H1 (cell line): Measurements from ENCODE around the gene PTPN21. TPM values are rescaled to one million over a fixed set of nuclear protein-coding genes. Genes with fewer than 3 reads are reported as not detected.

ENCODE experiments used
- CTCF ChIA-PET: fragments of 300-600 bp; sonication (Branson Sonifier 250); formaldehyde crosslinking; loops from one replicate; lab custom pipeline; 2021; ENCODE audit not compliant: partially characterized antibody; lab: Charles Lee
- POLR2A ChIA-PET: fragments of 300-600 bp; sonication (Branson Sonifier 250); formaldehyde crosslinking; loops from one replicate; lab custom pipeline; 2021; ENCODE audit warnings: inconsistent platforms; ENCODE audit not compliant: partially characterized antibody; lab: Charles Lee
- DNase-seq, 2 experiments: peaks; one replicate each; pipeline versions ENCODE4 v3.0.0 to v3.0.0-alpha.2; 2010 to 2022; ENCODE audit warnings: low spot score in 2 of 2, low read depth in 1 of 2, mixed read lengths in 1 of 2
- FAIRE-seq: peaks from 2 replicates; lab custom pipeline; 2011; peaks lifted over from hg19 to GRCh38; lab: Jason Lieb, UNC
- H2AFZ ChIP-seq: 2 replicates; pipeline ENCODE4 v1.8.1; 2012; ENCODE audit warnings: low read length, inconsistent platforms
- H2AK5ac ChIP-seq: 2 replicates; pipeline ENCODE4 v1.6.1; 2013; ENCODE audit warnings: low read depth, low read length
- H2BK120ac ChIP-seq: replicated peaks from 2 replicates; pipeline ENCODE3; 2013; ENCODE audit warnings: low read depth, low read length, inconsistent platforms
- H2BK12ac ChIP-seq: 2 replicates; pipeline ENCODE4 v1.6.1; 2013; ENCODE audit warnings: low read depth, low read length
- H2BK15ac ChIP-seq: 2 replicates; pipeline ENCODE4 v1.6.1; 2013; ENCODE audit warnings: low read length
- H2BK20ac ChIP-seq: 2 replicates; pipeline ENCODE4 v1.6.1; 2013; ENCODE audit warnings: low read length
- H2BK5ac ChIP-seq: 2 replicates; pipeline ENCODE4 v1.6.1; 2013; ENCODE audit warnings: low read depth, low read length
- H3K14ac ChIP-seq: 2 replicates; pipeline ENCODE4 v1.6.1; 2013; ENCODE audit warnings: inconsistent platforms; ENCODE audit not compliant: insufficient read length
- H3K18ac ChIP-seq: 2 replicates; pipeline ENCODE4 v1.6.1; 2013; ENCODE audit warnings: low read length; ENCODE audit errors: extremely low read depth
- H3K23ac ChIP-seq: 2 replicates; pipeline ENCODE4 v1.6.1; 2013; ENCODE audit warnings: inconsistent platforms; ENCODE audit not compliant: insufficient read length
- H3K23me2 ChIP-seq: 2 replicates; pipeline ENCODE4 v1.6.1; 2013; ENCODE audit warnings: low read depth, low read length
- H3K27ac ChIP-seq: 2 replicates; pipeline ENCODE4 v1.6.1; 2011; ENCODE audit warnings: low read depth, low read length, inconsistent platforms
- H3K27me3 ChIP-seq, 4 experiments: replicated peaks in 1 of 4; 1 replicate in 1 of 4; 2 replicates in 3 of 4; pipeline versions ENCODE4 v1.6.1 to v1.8.1; 2011 to 2013; ENCODE audit warnings: low read length in 3 of 4, mild to moderate bottlenecking in 3 of 4, inconsistent platforms in 2 of 4, mixed read lengths in 2 of 4, moderate library complexity in 1 of 4; ENCODE audit not compliant: control insufficient read depth in 3 of 4, insufficient read depth in 3 of 4; ENCODE audit errors: extremely low read depth in 1 of 4
- H3K36me3 ChIP-seq, 4 experiments: 2 replicates each; pipeline versions ENCODE4 v1.6.1 to v1.8.1; 2011 to 2013; ENCODE audit warnings: mild to moderate bottlenecking in 4 of 4, low read length in 3 of 4, moderate library complexity in 2 of 4, control low read depth in 1 of 4, inconsistent platforms in 1 of 4; ENCODE audit not compliant: insufficient read depth in 4 of 4, control insufficient read depth in 2 of 4
- H3K4ac ChIP-seq: replicated peaks from 2 replicates; pipeline ENCODE3; 2013; ENCODE audit warnings: low read length, low read depth, mixed read lengths, inconsistent platforms; ENCODE audit not compliant: insufficient read length
- H3K4me1 ChIP-seq, 4 experiments: replicated peaks in 1 of 4; 1 replicate in 1 of 4; 2 replicates in 3 of 4; pipeline versions ENCODE4 v1.6.1 to v1.8.1; 2011 to 2013; ENCODE audit warnings: low read length in 3 of 4, inconsistent platforms in 2 of 4, mixed read lengths in 1 of 4; ENCODE audit not compliant: insufficient read depth in 4 of 4, control insufficient read depth in 3 of 4
- H3K4me2 ChIP-seq, 2 experiments: 2 replicates each; pipeline versions ENCODE4 v1.6.1 to v1.8.1; 2011 to 2013; ENCODE audit warnings: low read depth in 2 of 2, low read length in 2 of 2, control low read depth in 1 of 2, inconsistent platforms in 1 of 2, mild to moderate bottlenecking in 1 of 2; ENCODE audit not compliant: insufficient read depth in 1 of 2
- H3K4me3 ChIP-seq, 4 experiments: fragments of 200-600, 300-600 bp in 1 of 4; sonication (generic), shearing (Covaris generic), sonication (Bioruptor Twin) in 1 of 4; 2 replicates each; pipeline versions ENCODE4 v1.5.1 to v1.8.1; 2011 to 2016; ENCODE audit warnings: low read length in 4 of 4, low read depth in 3 of 4, control low read depth in 2 of 4, inconsistent platforms in 2 of 4, mild to moderate bottlenecking in 2 of 4, mixed read lengths in 1 of 4, moderate library complexity in 1 of 4; ENCODE audit not compliant: insufficient read depth in 2 of 4; ENCODE audit errors: extremely low read depth in 1 of 4
- H3K56ac ChIP-seq: replicated peaks from 2 replicates; pipeline ENCODE3; 2013; ENCODE audit warnings: low read depth, mild to moderate bottlenecking, mixed read lengths, low read length, inconsistent platforms; ENCODE audit not compliant: insufficient read length
- H3K79me1 ChIP-seq: 2 replicates; pipeline ENCODE4 v1.6.1; 2013; ENCODE audit warnings: low read depth, low read length, control low read depth
- H3K79me2 ChIP-seq, 2 experiments: 2 replicates each; pipeline versions ENCODE4 v1.6.1 to v1.8.1; 2012 to 2013; ENCODE audit warnings: low read length in 2 of 2, mild to moderate bottlenecking in 2 of 2, inconsistent platforms in 1 of 2; ENCODE audit not compliant: insufficient read depth in 2 of 2, control insufficient read depth in 1 of 2
- H3K9ac ChIP-seq, 4 experiments: replicated peaks in 1 of 4; 1 replicate in 1 of 4; 2 replicates in 3 of 4; pipeline versions ENCODE4 v1.6.1 to v1.8.1; 2011 to 2013; ENCODE audit warnings: low read depth in 3 of 4, low read length in 3 of 4, control low read depth in 2 of 4, mild to moderate bottlenecking in 2 of 4, moderate library complexity in 2 of 4, inconsistent platforms in 1 of 4; ENCODE audit errors: extremely low read depth in 1 of 4
- H3K9me3 ChIP-seq, 2 experiments: 2 replicates each; pipeline versions ENCODE4 v1.6.1 to v1.8.1; 2012 to 2013; ENCODE audit warnings: mild to moderate bottlenecking in 2 of 2, moderate library complexity in 2 of 2, control low read depth in 1 of 2, inconsistent platforms in 1 of 2, low read depth in 1 of 2, low read length in 1 of 2, mixed read lengths in 1 of 2; ENCODE audit not compliant: insufficient read depth in 2 of 2
- H4K20me1 ChIP-seq, 2 experiments: replicated peaks in 1 of 2; 2 replicates each; pipeline versions ENCODE3 to v1.8.1; 2011 to 2013; ENCODE audit warnings: inconsistent platforms in 2 of 2, low read length in 2 of 2, mild to moderate bottlenecking in 1 of 2; ENCODE audit not compliant: insufficient read depth in 2 of 2, control insufficient read depth in 1 of 2
- H4K5ac ChIP-seq: 2 replicates; pipeline ENCODE4 v1.6.1; 2013; ENCODE audit warnings: low read length, low read depth, mixed read lengths, inconsistent platforms; ENCODE audit not compliant: insufficient read length
- H4K8ac ChIP-seq: 2 replicates; pipeline ENCODE4 v1.8.0; 2013; ENCODE audit warnings: mild to moderate bottlenecking, moderate library complexity, low read length, inconsistent platforms; ENCODE audit not compliant: insufficient read depth; ENCODE audit errors: extremely low read depth
- H4K91ac ChIP-seq: replicated peaks from 2 replicates; pipeline ENCODE3; 2013; ENCODE audit warnings: low read length, mixed read lengths, inconsistent platforms; ENCODE audit not compliant: insufficient read length
- HDAC2 ChIP-seq, 2 experiments: fragments of 300-600 bp in 1 of 2; sonication (generic) in 1 of 2; IDR thresholded peaks; 2 replicates each; pipeline ENCODE4 v1.6.1; 2011 to 2012; ENCODE audit warnings: low read depth in 2 of 2, low read length in 2 of 2, mild to moderate bottlenecking in 2 of 2, moderate library complexity in 2 of 2, borderline replicate concordance in 1 of 2, inconsistent platforms in 1 of 2
- WGBS, 2 experiments: shearing (Covaris generic) in 1 of 2; methylation state at CpG; one replicate each; pipeline versions ENCODE4 v1.1.6 to v1.1.7; 2013 to 2015; ENCODE audit warnings: low lambda C conversion rate in 2 of 2, mixed read lengths in 2 of 2, inconsistent platforms in 1 of 2, low coverage in 1 of 2, missing lambda C conversion rate in 1 of 2; ENCODE audit not compliant: insufficient replicate concordance in 2 of 2, insufficient coverage in 1 of 2, insufficient read length in 1 of 2; ENCODE audit errors: extremely low coverage in 1 of 2, missing lambda C conversion rate in 1 of 2; 5-methylcytosine and 5-hydroxymethylcytosine counted together
- polyA plus RNA-seq, 7 experiments: library from polyadenylated mRNA; depleted of rRNA in 3 of 7; stranded (reverse) in 5 of 7; unstranded in 2 of 7; fragments of >200 nt in 5 of 7; fragments of 200-250 nt in 2 of 7; gene quantifications; 1 replicate in 5 of 7; 2 replicates in 1 of 7; 4 replicates in 1 of 7; pipeline versions ENCODE4 v1.2.1 to v1.2.3, GENCODE V29; 2011 to 2013; ENCODE audit warnings: missing spikeins in 2 of 7, mixed read lengths in 2 of 7
- total RNA-seq: library from RNA; stranded (reverse); fragmentation: NEBNext Ultra II Directional; extraction: Animal tissue kit (Norgen Biotek cat#: 25700); gene quantifications from 2 replicates; pipeline ENCODE4 v1.2.1, GENCODE V29; 2021

Gene PTPN21
- total and polyA plus RNA-seq, 2 of the 8 experiments (the other 6 are each of a cell fraction or from before 2014, with no cell fraction given): 6.5 to 16.1 TPM

GRCh38 chr14:88576222-88576621 lies 21.4 kb upstream of the PTPN21 start:
- Histone ChIP-seq H3K14ac (no peak overlapping the region), H3K27ac (no peak overlapping the region), H3K56ac (no peak overlapping the region), H4K20me1 (peaks cover 0 to 3% of the 10 kb centered on the region in 2 experiments), H2BK15ac (no peak overlapping the region), H3K79me1 (no peaks in the 10 kb centered on the region), H3K79me2 (no peaks in the 10 kb centered on the region), H4K91ac (no peak overlapping the region), H3K18ac (no peak overlapping the region), H2BK20ac (no peak overlapping the region), H2AK5ac (no peak overlapping the region), H2BK12ac (no peak overlapping the region), H4K8ac (no peak overlapping the region), H3K4ac (no peak overlapping the region), H3K36me3 (peaks cover 37 to 96% (median 71%) of the 10 kb centered on the region in 4 experiments), H2BK120ac (no peak overlapping the region), H3K27me3 (no peaks in the 10 kb centered on the region), H4K5ac (no peak overlapping the region), H3K9ac (no peak overlapping the region), H3K4me2 (no peak overlapping the region), H3K23ac (no peak overlapping the region), H3K9me3 (no peaks in the 10 kb centered on the region), H3K4me3 (no peak overlapping the region), H3K23me2 (no peaks in the 10 kb centered on the region), H3K4me1 (no peaks in the 10 kb centered on the region), H2AFZ (no peak overlapping the region), H2BK5ac (no peak overlapping the region)
- 82 to 100% methylated on average over 1 to 5 of the region's 5 CpGs for WGBS, 2 experiments
- POLR2A ChIA-PET: interaction anchor here (0.6 to 0.7 kb wide), 2 partner anchors 47 to 71 kb away, joined by 3 to 4 read pairs; no protein-coding TSS in a partner anchor
- FAIRE-seq: no peak
- CTCF ChIA-PET: interaction anchor here (0.6 kb wide), 1 partner anchor 141 kb away, joined by 3 read pairs; no protein-coding TSS in a partner anchor
- no peak for DNase-seq
- no peak for TF ChIP-seq HDAC2 (IDR thresholded peaks at IDR 0.05; ENCODE audit: borderline replicate concordance in 1 of 2, low read depth in 2 of 2, low read length in 2 of 2)
